Measurements from ENCODE around the gene DDX19B.
"Not testable (repeated sequence)": the region's sequence is repeated elsewhere in the genome, so short reads cannot be mapped to it uniquely, and the experiment has no call there.

Gene DDX19B

GRCh38 chr16:70258946-70259345 lies 40.0 kb upstream of the DDX19B start:
- no peak overlapping the region for H3K4me3 ChIP-seq (ENCODE audit: low read depth, low read length)
- DNase-seq (ENCODE audit: low read depth, low spot score): no peak
- ChIA-PET POLR2A (interaction anchor here (0.7 kb wide), 1 partner anchor 72 kb away, joined by 3 read pairs; no protein-coding TSS in a partner anchor), CTCF (interaction anchor here (0.9 to 8.7 kb wide), 2 partner anchors 8 to 11 kb away, joined by 3 to 62 read pairs; no protein-coding TSS in a partner anchor)
- TF ChIP-seq CTCF (IDR thresholded peaks at IDR 0.05; ENCODE audit: insufficient read depth, low read length, missing control alignments): no peak

- CTCF ChIA-PET: interaction anchor here (0.9 to 8.7 kb wide), 3 partner anchors 8 to 11 kb away, joined by 3 to 62 read pairs (median 6); no protein-coding TSS in a partner anchor
- POLR2A ChIA-PET; DNase-seq (ENCODE audit: low read depth, low spot score); H3K4me3 ChIP-seq (ENCODE audit: low read depth, low read length): not testable (repeated sequence)
Observed at GRCh38 chr16:70259903-70260302, 39.1 kb upstream of the DDX19B start.

- ChIA-PET CTCF (interaction anchor here (1.1 to 3.3 kb wide), 8 partner anchors 10 to 105 kb away, joined by 3 to 62 read pairs (median 6); partner anchors contain the start of genes AARS1 and EXOSC6), POLR2A (interaction anchor here (1.2 kb wide), 1 partner anchor 19 kb away, joined by 3 read pairs; no protein-coding TSS in a partner anchor)
- DNase-seq (ENCODE audit: low read depth, low spot score): no peak
- no peak overlapping the region for H3K4me3 ChIP-seq (ENCODE audit: low read depth, low read length)
- TF ChIP-seq CTCF (IDR thresholded peaks at IDR 0.05; ENCODE audit: insufficient read depth, low read length, missing control alignments): peak; percentile 57
Observed at GRCh38 chr16:70267516-70267915, 31.5 kb upstream of the DDX19B start.

- POLR2A ChIA-PET: interaction anchor here (1.2 kb wide), 1 partner anchor 18 kb away, joined by 3 read pairs; no protein-coding TSS in a partner anchor
- DNase-seq (ENCODE audit: low read depth, low spot score); H3K4me3 ChIP-seq (ENCODE audit: low read depth, low read length): not testable (repeated sequence)
- CTCF ChIA-PET: interaction anchor here (1.1 to 3.3 kb wide), 8 partner anchors 9 to 106 kb away, joined by 3 to 62 read pairs (median 6); partner anchors contain the start of genes AARS1 and EXOSC6
Observed at GRCh38 chr16:70267922-70268321, 31.1 kb upstream of the DDX19B start.

- no peak for DNase-seq (ENCODE audit: low read depth, low spot score)
- H3K4me3 ChIP-seq (ENCODE audit: low read depth, low read length): no peak overlapping the region
- no peak for TF ChIP-seq CTCF (IDR thresholded peaks at IDR 0.05; ENCODE audit: insufficient read depth, low read length, missing control alignments)
- ChIA-PET CTCF (interaction anchor here (0.7 kb wide), 1 partner anchor 10 kb away, joined by 3 read pairs; no protein-coding TSS in a partner anchor), POLR2A (no interaction called here)
Observed at GRCh38 chr16:70269471-70269870, 29.5 kb upstream of the DDX19B start.

GRCh38 chr16:70270176-70270575 lies 28.8 kb upstream of the DDX19B start:
- POLR2A ChIA-PET: no interaction called here
- CTCF ChIA-PET: interaction anchor here (0.7 to 1.5 kb wide), 3 partner anchors 10 to 16 kb away, joined by 3 to 7 read pairs (median 6); no protein-coding TSS in a partner anchor

GRCh38 chr16:70271696-70272095 lies 27.3 kb upstream of the DDX19B start:
- ChIA-PET POLR2A (interaction anchor here (0.7 kb wide), 2 partner anchors 12 to 38 kb away, joined by 3 read pairs; no protein-coding TSS in a partner anchor), CTCF (interaction anchor here (1.5 to 1.7 kb wide), 3 partner anchors 9 to 17 kb away, joined by 6 to 8 read pairs (median 7); no protein-coding TSS in a partner anchor)
- H3K4me3 ChIP-seq (ENCODE audit: low read depth, low read length): no peak overlapping the region
- DNase-seq (ENCODE audit: low read depth, low spot score): no peak
- TF ChIP-seq CTCF (IDR thresholded peaks at IDR 0.05; ENCODE audit: insufficient read depth, low read length, missing control alignments): no peak

More at GRCh38 chr16:70270176-70270575, 28.8 kb upstream of the DDX19B start:
- DNase-seq (ENCODE audit: low read depth, low spot score): no peak
- no peak overlapping the region for H3K4me3 ChIP-seq (ENCODE audit: low read depth, low read length)
- no peak for TF ChIP-seq CTCF (IDR thresholded peaks at IDR 0.05; ENCODE audit: insufficient read depth, low read length, missing control alignments)

Measured in AG04449 (cell line).